HEK293 (cell line): Measurements from ENCODE around the gene TNP2.

ENCODE experiments used
- CTCF ChIA-PET: fragments of 350-600 bp; formaldehyde crosslinking; extraction: SDS; loops from one replicate; lab custom pipeline; 2021; ENCODE audit warnings: antibody characterized with exemption; lab: Yijun Ruan, JAX
- POLR2A ChIA-PET: fragments of 300-600 bp; formaldehyde crosslinking; extraction: SDS; loops from one replicate; lab custom pipeline; 2020; ENCODE audit warnings: antibody characterized with exemption, inconsistent platforms; lab: Yijun Ruan, JAX
- H3K27ac ChIP-seq: fragments of 200-500 bp; sonication (Bioruptor generic); 2 replicates; pipeline ENCODE4 v1.5.1; 2014; ENCODE audit warnings: low read depth, low read length, control low read depth, inconsistent platforms; ENCODE audit errors: extremely low read depth
- H3K36me3 ChIP-seq, 2 experiments: fragments of 200-500 bp in 1 of 2; sonication (Bioruptor generic) in 1 of 2; 1 replicate in 1 of 2; 2 replicates in 1 of 2; pipeline ENCODE4 v1.5.1; 2014 to 2017; ENCODE audit warnings: inconsistent platforms in 2 of 2, low read length in 2 of 2; ENCODE audit not compliant: control insufficient read depth in 2 of 2, insufficient read depth in 1 of 2
- H3K4me1 ChIP-seq: fragments of 200-500 bp; sonication (Bioruptor generic); 2 replicates; pipeline ENCODE4 v1.5.1; 2014; ENCODE audit warnings: mild to moderate bottlenecking, low read length, inconsistent platforms; ENCODE audit not compliant: control insufficient read depth, insufficient read depth
- H3K4me3 ChIP-seq: 2 replicates; pipeline ENCODE4 v1.5.1; 2011; ENCODE audit warnings: low read depth, mild to moderate bottlenecking, control low read depth, low read length, moderate library complexity
- H3K9me3 ChIP-seq: fragments of 200-500 bp; sonication (Bioruptor generic); 2 replicates; pipeline ENCODE4 v1.5.1; 2014; ENCODE audit warnings: low read depth, low read length, inconsistent platforms; ENCODE audit not compliant: control insufficient read depth, insufficient read depth
- BCL11B ChIP-seq: fragments of 450-650 bp; formaldehyde crosslinking; IDR thresholded peaks from 2 replicates; pipeline ENCODE4 v1.5.1; 2016; ENCODE audit warnings: low read depth, missing biosample characterization, missing genetic modification characterization
- HOXC10 ChIP-seq: sonication (generic); formaldehyde crosslinking; IDR thresholded peaks from 2 replicates; pipeline ENCODE4 v1.8.1; 2023; ENCODE audit warnings: mild to moderate bottlenecking, missing genetic modification reagents
- IKZF3 ChIP-seq: fragments of 450-650 bp; IDR thresholded peaks from 2 replicates; pipeline ENCODE4 v1.5.0; 2018; ENCODE audit warnings: missing biosample characterization, mild to moderate bottlenecking, missing genetic modification characterization, moderate library complexity
- KLF16 ChIP-seq: fragments of 450-650 bp; formaldehyde crosslinking; IDR thresholded peaks from 2 replicates; pipeline ENCODE4 v1.5.1; 2017; ENCODE audit warnings: missing biosample characterization, missing genetic modification characterization
- KLF9 ChIP-seq: fragments of 450-650 bp; formaldehyde crosslinking; IDR thresholded peaks from 2 replicates; pipeline ENCODE4 v1.5.1; 2016; ENCODE audit warnings: missing biosample characterization, missing genetic modification characterization, low read depth
- SP7 ChIP-seq: fragments of 450-650 bp; formaldehyde crosslinking; IDR thresholded peaks from 2 replicates; pipeline ENCODE4 v1.5.1; 2016; ENCODE audit warnings: missing biosample characterization, missing genetic modification characterization
- ZBTB48 ChIP-seq: fragments of 450-650 bp; formaldehyde crosslinking; IDR thresholded peaks from 2 replicates; pipeline ENCODE4 v1.5.1; 2016; ENCODE audit warnings: missing biosample characterization, missing genetic modification characterization
- ZIC2 ChIP-seq: fragments of 450-650 bp; formaldehyde crosslinking; IDR thresholded peaks from 2 replicates; pipeline ENCODE4 v1.5.1; 2016; ENCODE audit warnings: missing biosample characterization, missing genetic modification characterization
- ZNF174 ChIP-seq: fragments of 450-650 bp; formaldehyde crosslinking; IDR thresholded peaks from 2 replicates; pipeline ENCODE4 v1.5.0; 2017; ENCODE audit warnings: missing biosample characterization, mild to moderate bottlenecking, missing genetic modification characterization
- ZNF394 ChIP-seq: fragments of 450-650 bp; formaldehyde crosslinking; IDR thresholded peaks from 2 replicates; pipeline ENCODE4 v1.5.1; 2016; ENCODE audit warnings: missing biosample characterization, missing genetic modification characterization, mild to moderate bottlenecking, moderate library complexity, borderline replicate concordance
- ZNF433 ChIP-seq: fragments of 450-650 bp; formaldehyde crosslinking; IDR thresholded peaks from 2 replicates; pipeline ENCODE4 v1.5.1; 2016; ENCODE audit warnings: missing biosample characterization, missing genetic modification characterization, low read depth
- ZNF560 ChIP-seq: fragments of 450-650 bp; formaldehyde crosslinking; IDR thresholded peaks from 2 replicates; pipeline ENCODE4 v1.5.1; 2017; ENCODE audit warnings: missing biosample characterization, missing genetic modification characterization, borderline replicate concordance
- ZNF658 ChIP-seq: fragments of 450-650 bp; formaldehyde crosslinking; IDR thresholded peaks from 2 replicates; pipeline ENCODE4; 2016; ENCODE audit warnings: missing biosample characterization, missing genetic modification characterization
- ZSCAN16 ChIP-seq: fragments of 450-650 bp; formaldehyde crosslinking; IDR thresholded peaks from 2 replicates; pipeline ENCODE4 v1.5.1; 2016; ENCODE audit warnings: missing biosample characterization, missing genetic modification characterization
- ZSCAN23 ChIP-seq: fragments of 450-650 bp; formaldehyde crosslinking; IDR thresholded peaks from 2 replicates; pipeline ENCODE4 v1.5.1; 2016; ENCODE audit warnings: missing biosample characterization, missing genetic modification characterization
- TF ChIP-seq, protein P1 (sequence below): fragments of 450-650 bp; formaldehyde crosslinking; IDR thresholded peaks from 2 replicates; pipeline ENCODE4; 2016; ENCODE audit warnings: missing biosample characterization, missing genetic modification characterization
- TF ChIP-seq, protein P2 (sequence below): fragments of 450-650 bp; formaldehyde crosslinking; conservative IDR thresholded peaks from 2 replicates; pipeline ENCODE4 v1.5.1; 2016; ENCODE audit warnings: low read depth, missing biosample characterization, missing genetic modification characterization
- TF ChIP-seq, protein P3 (sequence below): sonication (generic); formaldehyde crosslinking; IDR thresholded peaks from 2 replicates; pipeline ENCODE4 v1.8.1; 2022; ENCODE audit warnings: mild to moderate bottlenecking, moderate library complexity, missing genetic modification reagents
- TF ChIP-seq, protein P4 (sequence below): fragments of 450-650 bp; formaldehyde crosslinking; IDR thresholded peaks from 2 replicates; pipeline ENCODE4 v1.5.1; 2016; ENCODE audit warnings: missing biosample characterization, missing genetic modification characterization
- TF ChIP-seq, protein P5 (sequence below): fragments of 450-650 bp; formaldehyde crosslinking; optimal IDR thresholded peaks from 2 replicates; pipeline ENCODE3; 2016; ENCODE audit warnings: missing biosample characterization, mild to moderate bottlenecking, missing genetic modification characterization
- TF ChIP-seq, protein P6 (sequence below): fragments of 450-650 bp; formaldehyde crosslinking; IDR thresholded peaks from 2 replicates; pipeline ENCODE4 v1.5.1; 2016; ENCODE audit warnings: missing biosample characterization, missing genetic modification characterization

The TNP2 gene

DNA sequence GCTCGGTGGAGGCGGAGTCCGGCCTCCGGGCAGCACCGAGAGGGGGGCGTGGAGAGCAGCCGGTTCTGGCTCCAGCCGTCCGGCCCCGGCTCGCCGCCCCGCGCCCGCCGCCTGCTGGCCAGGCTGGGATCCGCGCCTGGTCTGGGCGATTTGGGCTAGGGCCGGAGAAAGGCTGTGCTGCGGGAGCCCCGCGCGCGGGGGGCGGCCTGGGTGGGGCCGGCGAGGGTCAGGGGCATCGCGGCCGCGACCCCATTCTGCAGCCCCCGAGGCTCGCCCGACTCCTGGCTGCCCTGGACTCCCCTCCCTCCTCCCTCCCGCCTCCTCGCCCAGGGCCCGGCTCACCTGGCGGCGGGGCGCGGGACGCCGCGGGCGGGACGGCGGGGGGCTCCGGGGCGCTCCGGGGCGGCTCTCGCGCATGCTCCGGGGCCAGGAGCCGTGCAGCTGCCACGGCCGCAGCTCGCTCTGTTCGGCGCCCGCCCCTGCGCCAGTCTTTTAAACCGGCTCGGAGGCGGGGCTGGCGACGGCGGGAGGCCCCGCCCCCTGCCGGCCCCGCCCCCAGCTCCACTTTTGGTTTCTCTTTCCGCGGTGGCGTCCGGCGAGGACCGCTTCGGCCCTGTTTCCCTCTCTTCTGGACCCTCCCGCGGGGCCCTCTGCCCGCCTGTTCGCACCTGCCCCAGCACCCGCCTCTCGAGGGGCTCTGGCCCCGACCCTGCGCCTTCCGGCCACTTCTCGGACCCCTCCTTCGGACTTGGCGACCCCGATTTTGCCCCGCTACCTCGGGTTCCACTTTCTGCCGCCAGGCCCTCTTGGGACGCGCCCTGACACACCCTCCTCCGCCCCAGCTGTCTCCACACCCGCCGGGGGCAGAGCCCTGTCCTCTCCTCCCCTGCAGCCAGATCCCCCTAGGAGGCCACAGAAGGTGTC lies 13.1 kb downstream of the TNP2 start, which contains the start of gene SOCS1:
Gene SOCS1 (minus strand): TSS at position 468 of the 924 bp plus-strand sequence. CDS start 726 bp downstream, outside the sequence.
- Histone ChIP-seq H3K9me3 (no peaks in the 10 kb centered on the region), H3K4me3 (peak within 1 kb of the TSS; percentile 72), H3K4me1 (peaks cover 5% of the 10 kb centered on the region; the same call in 1 of the 2 replicates), H3K27ac (peak within 1 kb of the TSS; percentile 70; the same call in 1 of the 2 replicates), H3K36me3 (no peaks in the 10 kb centered on the region)
- CTCF ChIA-PET = interaction anchor here (0.5 to 6.8 kb wide), 41 partner anchors 10 to 1215 kb away, joined by 3 to 58 read pairs (median 4); partner anchors contain the start of genes CLEC16A and PRM2
- POLR2A ChIA-PET = interaction anchor here (0.5 to 2.5 kb wide), 65 partner anchors 12 to 583 kb away, joined by 3 to 19 read pairs (median 4); partner anchors contain the start of genes CLEC16A, DEXI, PRM2 and PRM3
- TF ChIP-seq ZIC2 (tag by site-specific recombination) (peak; percentile 90; the same call in 1 of the 2 replicates), ZNF394 (tag by site-specific recombination) (peak; percentile 54; the same call in 1 of the 2 replicates), KLF16 (tag by site-specific recombination) (peak; percentile 88), ZNF658 (tag by site-specific recombination) (no peak), HOXC10 (no peak), SP7 (peak; percentile 76; the same call in 1 of the 2 replicates), BCL11B (tag by site-specific recombination) (peak; percentile 81), IKZF3 (tag by site-specific recombination) (peak; percentile 17; the same call in 1 of the 2 replicates), ZSCAN23 (tag by site-specific recombination) (0 out of 2 replicates have a peak, but pooled peaks have one; percentile 40), ZBTB48 (tag by site-specific recombination) (peak; percentile 51), ZSCAN16 (tag by site-specific recombination) (peak; percentile 41; the same call in 1 of the 2 replicates), KLF9 (peak; percentile 97), ZNF433 (tag by site-specific recombination) (no peak), ZNF174 (0 out of 2 replicates have a peak, but pooled peaks have one; percentile 20), ZNF560 (tag by site-specific recombination) (no peak)
- TF ChIP-seq, protein P1, sequence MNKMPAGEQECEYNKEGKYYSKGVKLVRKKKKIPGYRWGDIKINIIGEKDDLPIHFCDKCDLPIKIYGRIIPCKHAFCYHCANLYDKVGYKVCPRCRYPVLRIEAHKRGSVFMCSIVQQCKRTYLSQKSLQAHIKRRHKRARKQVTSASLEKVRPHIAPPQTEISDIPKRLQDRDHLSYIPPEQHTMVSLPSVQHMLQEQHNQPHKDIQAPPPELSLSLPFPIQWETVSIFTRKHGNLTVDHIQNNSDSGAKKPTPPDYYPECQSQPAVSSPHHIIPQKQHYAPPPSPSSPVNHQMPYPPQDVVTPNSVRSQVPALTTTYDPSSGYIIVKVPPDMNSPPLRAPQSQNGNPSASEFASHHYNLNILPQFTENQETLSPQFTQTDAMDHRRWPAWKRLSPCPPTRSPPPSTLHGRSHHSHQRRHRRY (tag by site-specific recombination) = no peak
- TF ChIP-seq, protein P2, sequence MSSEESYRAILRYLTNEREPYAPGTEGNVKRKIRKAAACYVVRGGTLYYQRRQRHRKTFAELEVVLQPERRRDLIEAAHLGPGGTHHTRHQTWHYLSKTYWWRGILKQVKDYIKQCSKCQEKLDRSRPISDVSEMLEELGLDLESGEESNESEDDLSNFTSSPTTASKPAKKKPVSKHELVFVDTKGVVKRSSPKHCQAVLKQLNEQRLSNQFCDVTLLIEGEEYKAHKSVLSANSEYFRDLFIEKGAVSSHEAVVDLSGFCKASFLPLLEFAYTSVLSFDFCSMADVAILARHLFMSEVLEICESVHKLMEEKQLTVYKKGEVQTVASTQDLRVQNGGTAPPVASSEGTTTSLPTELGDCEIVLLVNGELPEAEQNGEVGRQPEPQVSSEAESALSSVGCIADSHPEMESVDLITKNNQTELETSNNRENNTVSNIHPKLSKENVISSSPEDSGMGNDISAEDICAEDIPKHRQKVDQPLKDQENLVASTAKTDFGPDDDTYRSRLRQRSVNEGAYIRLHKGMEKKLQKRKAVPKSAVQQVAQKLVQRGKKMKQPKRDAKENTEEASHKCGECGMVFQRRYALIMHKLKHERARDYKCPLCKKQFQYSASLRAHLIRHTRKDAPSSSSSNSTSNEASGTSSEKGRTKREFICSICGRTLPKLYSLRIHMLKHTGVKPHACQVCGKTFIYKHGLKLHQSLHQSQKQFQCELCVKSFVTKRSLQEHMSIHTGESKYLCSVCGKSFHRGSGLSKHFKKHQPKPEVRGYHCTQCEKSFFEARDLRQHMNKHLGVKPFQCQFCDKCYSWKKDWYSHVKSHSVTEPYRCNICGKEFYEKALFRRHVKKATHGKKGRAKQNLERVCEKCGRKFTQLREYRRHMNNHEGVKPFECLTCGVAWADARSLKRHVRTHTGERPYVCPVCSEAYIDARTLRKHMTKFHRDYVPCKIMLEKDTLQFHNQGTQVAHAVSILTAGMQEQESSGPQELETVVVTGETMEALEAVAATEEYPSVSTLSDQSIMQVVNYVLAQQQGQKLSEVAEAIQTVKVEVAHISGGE (tag by site-specific recombination) = no peak
- TF ChIP-seq, protein P3, sequence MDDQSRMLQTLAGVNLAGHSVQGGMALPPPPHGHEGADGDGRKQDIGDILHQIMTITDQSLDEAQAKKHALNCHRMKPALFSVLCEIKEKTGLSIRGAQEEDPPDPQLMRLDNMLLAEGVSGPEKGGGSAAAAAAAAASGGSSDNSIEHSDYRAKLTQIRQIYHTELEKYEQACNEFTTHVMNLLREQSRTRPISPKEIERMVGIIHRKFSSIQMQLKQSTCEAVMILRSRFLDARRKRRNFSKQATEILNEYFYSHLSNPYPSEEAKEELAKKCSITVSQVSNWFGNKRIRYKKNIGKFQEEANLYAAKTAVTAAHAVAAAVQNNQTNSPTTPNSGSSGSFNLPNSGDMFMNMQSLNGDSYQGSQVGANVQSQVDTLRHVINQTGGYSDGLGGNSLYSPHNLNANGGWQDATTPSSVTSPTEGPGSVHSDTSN = peak; percentile 51; the same call in 1 of the 2 replicates
- TF ChIP-seq, protein P4, sequence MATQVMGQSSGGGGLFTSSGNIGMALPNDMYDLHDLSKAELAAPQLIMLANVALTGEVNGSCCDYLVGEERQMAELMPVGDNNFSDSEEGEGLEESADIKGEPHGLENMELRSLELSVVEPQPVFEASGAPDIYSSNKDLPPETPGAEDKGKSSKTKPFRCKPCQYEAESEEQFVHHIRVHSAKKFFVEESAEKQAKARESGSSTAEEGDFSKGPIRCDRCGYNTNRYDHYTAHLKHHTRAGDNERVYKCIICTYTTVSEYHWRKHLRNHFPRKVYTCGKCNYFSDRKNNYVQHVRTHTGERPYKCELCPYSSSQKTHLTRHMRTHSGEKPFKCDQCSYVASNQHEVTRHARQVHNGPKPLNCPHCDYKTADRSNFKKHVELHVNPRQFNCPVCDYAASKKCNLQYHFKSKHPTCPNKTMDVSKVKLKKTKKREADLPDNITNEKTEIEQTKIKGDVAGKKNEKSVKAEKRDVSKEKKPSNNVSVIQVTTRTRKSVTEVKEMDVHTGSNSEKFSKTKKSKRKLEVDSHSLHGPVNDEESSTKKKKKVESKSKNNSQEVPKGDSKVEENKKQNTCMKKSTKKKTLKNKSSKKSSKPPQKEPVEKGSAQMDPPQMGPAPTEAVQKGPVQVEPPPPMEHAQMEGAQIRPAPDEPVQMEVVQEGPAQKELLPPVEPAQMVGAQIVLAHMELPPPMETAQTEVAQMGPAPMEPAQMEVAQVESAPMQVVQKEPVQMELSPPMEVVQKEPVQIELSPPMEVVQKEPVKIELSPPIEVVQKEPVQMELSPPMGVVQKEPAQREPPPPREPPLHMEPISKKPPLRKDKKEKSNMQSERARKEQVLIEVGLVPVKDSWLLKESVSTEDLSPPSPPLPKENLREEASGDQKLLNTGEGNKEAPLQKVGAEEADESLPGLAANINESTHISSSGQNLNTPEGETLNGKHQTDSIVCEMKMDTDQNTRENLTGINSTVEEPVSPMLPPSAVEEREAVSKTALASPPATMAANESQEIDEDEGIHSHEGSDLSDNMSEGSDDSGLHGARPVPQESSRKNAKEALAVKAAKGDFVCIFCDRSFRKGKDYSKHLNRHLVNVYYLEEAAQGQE = 0 out of 2 replicates have a peak, but pooled peaks have one; percentile 43
- TF ChIP-seq, protein P5, sequence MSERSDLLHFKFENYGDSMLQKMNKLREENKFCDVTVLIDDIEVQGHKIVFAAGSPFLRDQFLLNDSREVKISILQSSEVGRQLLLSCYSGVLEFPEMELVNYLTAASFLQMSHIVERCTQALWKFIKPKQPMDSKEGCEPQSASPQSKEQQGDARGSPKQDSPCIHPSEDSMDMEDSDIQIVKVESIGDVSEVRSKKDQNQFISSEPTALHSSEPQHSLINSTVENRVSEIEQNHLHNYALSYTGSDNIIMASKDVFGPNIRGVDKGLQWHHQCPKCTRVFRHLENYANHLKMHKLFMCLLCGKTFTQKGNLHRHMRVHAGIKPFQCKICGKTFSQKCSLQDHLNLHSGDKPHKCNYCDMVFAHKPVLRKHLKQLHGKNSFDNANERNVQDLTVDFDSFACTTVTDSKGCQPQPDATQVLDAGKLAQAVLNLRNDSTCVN (tag by site-specific recombination) = peak; percentile 35
- TF ChIP-seq, protein P6, sequence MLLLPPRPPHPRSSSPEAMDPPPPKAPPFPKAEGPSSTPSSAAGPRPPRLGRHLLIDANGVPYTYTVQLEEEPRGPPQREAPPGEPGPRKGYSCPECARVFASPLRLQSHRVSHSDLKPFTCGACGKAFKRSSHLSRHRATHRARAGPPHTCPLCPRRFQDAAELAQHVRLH (tag by site-specific recombination) = 0 out of 2 replicates have a peak, but pooled peaks have one; percentile 10
